Mesenchymal stem cell (in vitro differentiated cells and primary cell): ENCODE measurements around the gene THSD8.

Experiments used
- DNase-seq: peaks from one replicate; pipeline ENCODE4 v3.0.0-alpha.2; 2013
- H2AFZ ChIP-seq: one replicate; pipeline ENCODE4 v1.6.1; 2013; ENCODE audit warnings: low read depth, mild to moderate bottlenecking, control low read depth, inconsistent platforms, low read length, moderate library complexity
- H2AK5ac ChIP-seq: 2 replicates; pipeline ENCODE4 v1.6.1; 2013; ENCODE audit warnings: low read length, moderate library complexity, mild to moderate bottlenecking, inconsistent platforms; ENCODE audit not compliant: severe bottlenecking
- H2BK120ac ChIP-seq: one replicate; pipeline ENCODE4 v1.6.1; 2013; ENCODE audit warnings: low read depth, mild to moderate bottlenecking, inconsistent platforms, low read length, moderate library complexity
- H2BK12ac ChIP-seq, 2 experiments: one replicate each; pipeline ENCODE4 v1.6.1; 2013; ENCODE audit warnings: inconsistent platforms in 2 of 2, low read length in 2 of 2, mild to moderate bottlenecking in 2 of 2, moderate library complexity in 2 of 2, control low read depth in 1 of 2
- H2BK15ac ChIP-seq: one replicate; pipeline ENCODE4 v1.6.1; 2013; ENCODE audit warnings: mild to moderate bottlenecking, low read depth, inconsistent platforms; ENCODE audit not compliant: poor library complexity, severe bottlenecking
- H2BK5ac ChIP-seq: 2 replicates; pipeline ENCODE4 v1.6.1; 2013; ENCODE audit warnings: low read depth, mild to moderate bottlenecking, low read length, control low read depth, inconsistent platforms; ENCODE audit not compliant: poor library complexity, severe bottlenecking
- H3K14ac ChIP-seq, 2 experiments: one replicate each; pipeline ENCODE4 v1.6.1; 2013; ENCODE audit warnings: inconsistent platforms in 2 of 2, low read length in 2 of 2, control low read depth in 1 of 2, mild to moderate bottlenecking in 1 of 2, moderate library complexity in 1 of 2
- H3K18ac ChIP-seq, 2 experiments: one replicate each; pipeline ENCODE4 v1.6.1; 2013; ENCODE audit warnings: inconsistent platforms in 2 of 2, low read length in 2 of 2, control low read depth in 1 of 2, low read depth in 1 of 2, mild to moderate bottlenecking in 1 of 2
- H3K23ac ChIP-seq, 2 experiments: one replicate each; pipeline ENCODE4 v1.6.1; 2013; ENCODE audit warnings: inconsistent platforms in 2 of 2, low read length in 2 of 2, mild to moderate bottlenecking in 2 of 2, moderate library complexity in 2 of 2, control low read depth in 1 of 2
- H3K27ac ChIP-seq: 2 replicates; pipeline ENCODE4 v1.5.1; 2013; ENCODE audit warnings: mild to moderate bottlenecking, moderate library complexity, low read length, control low read depth, inconsistent platforms; ENCODE audit not compliant: poor library complexity, severe bottlenecking
- H3K27me3 ChIP-seq, 2 experiments: 2 replicates each; pipeline versions ENCODE4 v1.6.1 to v1.7.0; 2013; ENCODE audit warnings: low read length in 2 of 2, mild to moderate bottlenecking in 2 of 2, moderate library complexity in 2 of 2, control low read depth in 1 of 2, inconsistent platforms in 1 of 2; ENCODE audit not compliant: control insufficient read depth in 1 of 2, insufficient read depth in 1 of 2
- H3K36me3 ChIP-seq, 2 experiments: 2 replicates each; pipeline versions ENCODE4 v1.6.1 to v1.7.0; 2013; ENCODE audit warnings: low read length in 2 of 2, control low read depth in 1 of 2, inconsistent platforms in 1 of 2, low read depth in 1 of 2, mild to moderate bottlenecking in 1 of 2; ENCODE audit not compliant: insufficient read depth in 2 of 2, control insufficient read depth in 1 of 2
- H3K4ac ChIP-seq, 2 experiments: one replicate each; pipeline ENCODE4 v1.6.1; 2013; ENCODE audit warnings: inconsistent platforms in 2 of 2, low read length in 2 of 2, mild to moderate bottlenecking in 2 of 2, moderate library complexity in 2 of 2, control low read depth in 1 of 2, low read depth in 1 of 2
- H3K4me1 ChIP-seq: 2 replicates; pipeline ENCODE4 v1.6.1; 2013; ENCODE audit warnings: low read depth, low read length, control low read depth; ENCODE audit not compliant: control insufficient read depth, insufficient read depth
- H3K4me2 ChIP-seq: 2 replicates; pipeline ENCODE4 v1.6.1; 2013; ENCODE audit warnings: low read length, mild to moderate bottlenecking, inconsistent platforms; ENCODE audit not compliant: poor library complexity, severe bottlenecking
- H3K4me3 ChIP-seq, 2 experiments: 2 replicates each; pipeline versions ENCODE4 v1.5.1 to v1.7.0; 2013; ENCODE audit warnings: low read length in 2 of 2, mild to moderate bottlenecking in 2 of 2, control low read depth in 1 of 2, low read depth in 1 of 2; ENCODE audit not compliant: insufficient read depth in 1 of 2
- H3K79me1 ChIP-seq: replicated peaks from 2 replicates; pipeline ENCODE4 v1.6.1; 2013; ENCODE audit warnings: mild to moderate bottlenecking, control low read depth, low read length, inconsistent platforms; ENCODE audit not compliant: poor library complexity, severe bottlenecking
- H3K9ac ChIP-seq: 2 replicates; pipeline ENCODE4 v1.7.0; 2013; ENCODE audit warnings: mild to moderate bottlenecking, low read length, moderate library complexity
- H3K9me3 ChIP-seq: 2 replicates; pipeline ENCODE4 v1.7.0; 2013; ENCODE audit warnings: mild to moderate bottlenecking, low read length; ENCODE audit not compliant: control insufficient read depth
- H4K8ac ChIP-seq: one replicate; pipeline ENCODE4 v1.6.1; 2013; ENCODE audit warnings: inconsistent platforms, mild to moderate bottlenecking, low read length, moderate library complexity
- H4K91ac ChIP-seq: one replicate; pipeline ENCODE4 v1.6.1; 2013; ENCODE audit warnings: mild to moderate bottlenecking, low read length, inconsistent platforms
- WGBS: methylation state at CpG from one replicate; pipeline ENCODE4 v1.1.7; 2013; ENCODE audit warnings: mixed read lengths; 5-methylcytosine and 5-hydroxymethylcytosine counted together

Gene THSD8

GRCh38 chr19:12777217-12778016, 24.5 kb upstream of the THSD8 start:
- H2BK5ac ChIP-seq = no peak overlapping the region
- H3K4ac ChIP-seq = peak overlapping the region in 1 of 2 experiments; percentile 82
- no peak overlapping the region for H3K14ac ChIP-seq
- H3K27ac ChIP-seq = peak overlapping the region; percentile 91
- peak overlapping the region; percentile 70 for H4K91ac ChIP-seq
- H3K4me1 ChIP-seq = peaks cover 27% of the 10 kb centered on the region
- peaks cover 9% of the 10 kb centered on the region for H3K79me1 ChIP-seq
- H3K4me2 ChIP-seq = peak overlapping the region; percentile 91
- H2BK120ac ChIP-seq = peak overlapping the region; percentile 87
- no peak overlapping the region for H2AK5ac ChIP-seq
- 22% methylated on average over 31 of the region's 43 CpGs for WGBS
- peak overlapping the region; percentile 63 to 83 for H3K4me3 ChIP-seq
- H3K27me3 ChIP-seq = no peaks in the 10 kb centered on the region
- peaks cover 4 to 9% of the 10 kb centered on the region in 2 experiments for H3K36me3 ChIP-seq
- H3K9ac ChIP-seq = peak overlapping the region; percentile 93
- DNase-seq = peak; percentile 86
- no peak overlapping the region for H2BK15ac ChIP-seq
- H4K8ac ChIP-seq = no peak overlapping the region
- peak overlapping the region; percentile 75 to 95 for H2BK12ac ChIP-seq
- H3K23ac ChIP-seq = no peak overlapping the region
- no peaks in the 10 kb centered on the region for H3K9me3 ChIP-seq
- peak overlapping the region; percentile 78 for H2AFZ ChIP-seq
- peak overlapping the region; percentile 85 to 95 for H3K18ac ChIP-seq

DNA sequence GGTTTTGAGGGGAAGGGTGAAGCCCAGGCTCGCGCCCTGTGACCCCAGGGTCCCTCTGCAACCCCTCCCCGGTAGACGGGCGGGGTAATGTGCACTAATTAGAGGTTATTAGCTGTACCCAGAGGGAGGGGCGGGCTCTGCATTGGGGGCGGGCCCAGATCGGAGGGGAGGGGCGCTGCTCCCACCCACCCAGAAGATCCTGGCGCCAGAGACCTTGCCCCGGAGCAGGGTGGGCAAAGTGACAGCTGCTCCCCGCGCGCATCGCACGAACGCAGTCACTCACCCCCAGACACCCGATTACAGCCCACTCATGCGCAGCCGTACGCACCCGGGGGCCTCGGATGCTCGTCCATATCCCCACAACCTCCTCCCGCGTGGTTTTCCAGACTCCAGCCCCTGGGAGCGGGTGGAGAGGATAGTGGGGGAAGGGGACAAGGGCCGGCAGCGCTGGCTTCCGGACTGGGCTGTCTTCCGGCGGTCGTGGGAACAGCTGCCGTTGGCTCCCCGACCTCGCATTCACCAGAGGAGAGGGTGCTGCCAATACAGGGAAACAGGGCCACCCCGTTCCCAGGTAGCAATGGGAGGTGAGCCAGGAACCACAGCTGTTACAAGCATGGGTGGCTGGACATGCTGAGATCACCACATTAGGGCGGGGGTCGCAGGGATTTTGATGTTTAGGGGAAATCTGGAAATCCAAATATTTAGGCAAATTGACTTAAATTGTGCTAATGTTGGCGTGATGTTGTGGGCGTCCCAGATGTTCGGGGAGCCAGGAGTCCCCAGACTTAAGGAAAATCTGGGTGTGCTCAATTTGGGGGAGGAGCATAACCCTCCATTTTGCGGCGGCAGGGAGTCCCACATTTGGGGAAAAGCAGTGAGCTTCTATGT, 23.6 kb upstream of the THSD8 start:
- Histone ChIP-seq H3K36me3 (peaks cover 4 to 5% of the 10 kb centered on the region in 2 experiments), H3K14ac (peak overlapping the region in 1 of 2 experiments; percentile 12), H2BK12ac (peak overlapping the region; percentile 38 to 95), H3K9me3 (no peaks in the 10 kb centered on the region), H3K4me3 (peak overlapping the region; percentile 63 to 83), H2AFZ (no peak overlapping the region), H2BK15ac (peak overlapping the region; percentile 75), H3K18ac (peak overlapping the region; percentile 88 to 95), H3K4me1 (peaks cover 33% of the 10 kb centered on the region), H3K27me3 (no peaks in the 10 kb centered on the region), H4K8ac (peak overlapping the region; percentile 97), H3K4ac (peak overlapping the region; percentile 85), H3K9ac (peak overlapping the region; percentile 93), H2BK120ac (peak overlapping the region; percentile 87), H3K79me1 (peaks cover 9% of the 10 kb centered on the region), H2BK5ac (peak overlapping the region; percentile 85), H2AK5ac (peak overlapping the region; percentile 78), H3K4me2 (peak overlapping the region; percentile 91), H4K91ac (peak overlapping the region; percentile 97), H3K27ac (peak overlapping the region; percentile 91), H3K23ac (no peak overlapping the region)
- DNase-seq = peak; percentile 94
- 3% methylated on average over 36 of the region's 44 CpGs for WGBS

- 18% methylated on average over 6 of the region's 6 CpGs for WGBS
- peak overlapping the region; percentile 87 for H2BK120ac ChIP-seq
- no peaks in the 10 kb centered on the region for H3K9me3 ChIP-seq
- H3K27ac ChIP-seq = peak overlapping the region; percentile 91
- H3K23ac ChIP-seq = no peak overlapping the region
- H3K14ac ChIP-seq = no peak overlapping the region
- no peak for DNase-seq
- peak overlapping the region; percentile 85 for H2BK5ac ChIP-seq
- H3K4me2 ChIP-seq = peak overlapping the region; percentile 91
- peak overlapping the region; percentile 20 to 51 for H2BK12ac ChIP-seq
- no peaks in the 10 kb centered on the region for H3K27me3 ChIP-seq
- H3K4me1 ChIP-seq = peaks cover 38% of the 10 kb centered on the region
- peak overlapping the region; percentile 85 for H3K4ac ChIP-seq
- H2BK15ac ChIP-seq = peak overlapping the region; percentile 75
- no peak overlapping the region for H2AFZ ChIP-seq
- peaks cover 4 to 5% of the 10 kb centered on the region in 2 experiments for H3K36me3 ChIP-seq
- peak overlapping the region; percentile 93 for H3K9ac ChIP-seq
- H4K8ac ChIP-seq = peak overlapping the region; percentile 97
- H4K91ac ChIP-seq = peak overlapping the region; percentile 97
- H2AK5ac ChIP-seq = peak overlapping the region; percentile 78
- H3K4me3 ChIP-seq = peak overlapping the region in 1 of 2 experiments; percentile 83
- H3K18ac ChIP-seq = peak overlapping the region; percentile 88 to 95
- peaks cover 9% of the 10 kb centered on the region for H3K79me1 ChIP-seq
Measured at GRCh38 chr19:12778905-12779161, 23.0 kb upstream of the THSD8 start.
